GM18502 (cell line): ENCODE data around the gene PLCG1.

Source experiments
- ATAC-seq: cut with Tn5 transposase; IDR thresholded peaks from one replicate; pipeline ENCODE4 v1.9.1; 2021; ENCODE audit warnings: mild to moderate bottlenecking; ENCODE audit not compliant: unreplicated experiment, poor library complexity

PLCG1 gene

GRCh38 chr20:41163821-41164220 lies 26.5 kb downstream of the PLCG1 start:
- ATAC-seq, result no peak

GRCh38 chr20:41165001-41165882 lies 27.9 kb downstream of the PLCG1 start:
- no peak for ATAC-seq

GRCh38 chr20:41166201-41167117 lies 29.1 kb downstream of the PLCG1 start:
- no peak for ATAC-seq

- ATAC-seq, result no peak
These were observed 29.8 kb downstream of the PLCG1 start for GRCh38 chr20:41167118-41167470.

- ATAC-seq, result no peak
These were observed 30.3 kb downstream of the PLCG1 start for GRCh38 chr20:41167481-41168253.

- no peak for ATAC-seq
These were observed 31.2 kb downstream of the PLCG1 start for GRCh38 chr20:41168281-41169161.

GRCh38 chr20:41169162-41169690 lies 31.9 kb downstream of the PLCG1 start:
- ATAC-seq, result no peak

GRCh38 chr20:41169791-41170351 lies 32.5 kb downstream of the PLCG1 start:
- ATAC-seq, result no peak

GRCh38 chr20:41170386-41171105 lies 33.2 kb downstream of the PLCG1 start:
- ATAC-seq, result no peak

- ATAC-seq, result no peak
These were observed 34.5 kb downstream of the PLCG1 start for GRCh38 chr20:41171736-41172295.

- ATAC-seq, result no peak
These were observed 35.2 kb downstream of the PLCG1 start for GRCh38 chr20:41172296-41173140.

- ATAC-seq, result no peak
These were observed 35.9 kb downstream of the PLCG1 start for GRCh38 chr20:41173161-41173721.

GRCh38 chr20:41173791-41174341 lies 36.5 kb downstream of the PLCG1 start:
- no peak for ATAC-seq

GRCh38 chr20:41174373-41174772 lies 37.0 kb downstream of the PLCG1 start:
- ATAC-seq, result no peak

- no peak for ATAC-seq
These were observed 37.4 kb downstream of the PLCG1 start for GRCh38 chr20:41174782-41175181.

- ATAC-seq, result no peak
These were observed 37.9 kb downstream of the PLCG1 start for GRCh38 chr20:41175201-41175651.
